Mesodermal cell (in vitro differentiated cells): ENCODE measurements around the gene LBX2.
A peak's percentile ranks its signal among the peaks of the same experiment; 100 is the strongest.
"Not testable (repeated sequence)": the region's sequence is repeated elsewhere in the genome, so short reads cannot be mapped to it uniquely, and the experiment has no call there.

Experiments used
- H3K27ac ChIP-seq: 2 replicates; pipeline ENCODE4 v1.7.0; 2013; ENCODE audit warnings: mild to moderate bottlenecking, low read depth, low read length, moderate library complexity; ENCODE audit not compliant: severe bottlenecking
- H3K36me3 ChIP-seq: 2 replicates; pipeline ENCODE4 v1.7.1; 2013; ENCODE audit warnings: mild to moderate bottlenecking, low read length, moderate library complexity; ENCODE audit not compliant: control insufficient read depth, insufficient read depth
- H3K4me1 ChIP-seq: one replicate; pipeline ENCODE4 v1.7.1; 2013; ENCODE audit warnings: mild to moderate bottlenecking, low read length; ENCODE audit not compliant: insufficient read depth, control insufficient read depth, poor library complexity, severe bottlenecking
- H3K4me3 ChIP-seq: 2 replicates; pipeline ENCODE4 v1.7.0; 2013; ENCODE audit warnings: low read length, control low read depth, mild to moderate bottlenecking; ENCODE audit not compliant: insufficient read depth, poor library complexity, severe bottlenecking; ENCODE audit errors: extremely low read depth
- H3K9me3 ChIP-seq: 2 replicates; pipeline ENCODE4 v1.7.1; 2013; ENCODE audit warnings: mild to moderate bottlenecking, low read length, moderate library complexity; ENCODE audit not compliant: control insufficient read depth
- WGBS, 2 experiments: methylation state at CpG; one replicate each; pipeline ENCODE4 v1.1.5; 2013; ENCODE audit warnings: missing lambda C conversion rate in 2 of 2; ENCODE audit not compliant: insufficient coverage in 2 of 2; 5-methylcytosine and 5-hydroxymethylcytosine counted together

The LBX2 gene

GRCh38 chr2:74474899-74475298, 24.5 kb downstream of the LBX2 start:
- peaks cover 50% of the 10 kb centered on the region for H3K36me3 ChIP-seq
- peaks cover 7% of the 10 kb centered on the region for H3K4me1 ChIP-seq
- no peak overlapping the region for H3K27ac ChIP-seq
- 97 to 98% methylated on average over 4 to 5 of the region's 5 CpGs for WGBS, 2 experiments
- H3K9me3 ChIP-seq = no peaks in the 10 kb centered on the region
- no peak overlapping the region for H3K4me3 ChIP-seq

- Histone ChIP-seq H3K9me3 (no peaks in the 10 kb centered on the region), H3K27ac (no peak overlapping the region), H3K4me3 (no peak overlapping the region), H3K36me3 (peaks cover 49% of the 10 kb centered on the region), H3K4me1 (peaks cover 7% of the 10 kb centered on the region)
- WGBS, 2 experiments = 94 to 100% methylated on average over 6 of the region's 6 CpGs
Observed at GRCh38 chr2:74474481-74474880, 24.9 kb downstream of the LBX2 start.

GRCh38 chr2:74472945-74473258, 26.5 kb downstream of the LBX2 start:
- H3K27ac ChIP-seq = peak overlapping the region; percentile 66
- peaks cover 37% of the 10 kb centered on the region for H3K36me3 ChIP-seq
- WGBS, 2 experiments = 40 to 41% methylated on average over 6 to 7 of the region's 7 CpGs

GRCh38 chr2:74472086-74472944, 27.1 kb downstream of the LBX2 start, which contains the start of gene MRPL53:
Gene MRPL53, minus strand, starts transcription at chr2:74472680. Its CDS starts 20 bp downstream, at chr2:74472660.
- Histone ChIP-seq H3K4me3 (peak within 1 kb of the TSS; percentile 79), H3K36me3 (peaks cover 31% of the 10 kb centered on the region), H3K27ac (peak within 1 kb of the TSS; percentile 66), H3K4me1 (peaks cover 7% of the 10 kb centered on the region), H3K9me3 (no peaks in the 10 kb centered on the region)
- 1 to 2% methylated on average over 36 to 64 of the region's 66 CpGs for WGBS, 2 experiments

More at GRCh38 chr2:74472945-74473258, 26.5 kb downstream of the LBX2 start:
- Histone ChIP-seq H3K9me3 (no peaks in the 10 kb centered on the region), H3K4me1 (peaks cover 7% of the 10 kb centered on the region), H3K4me3 (peak overlapping the region; percentile 79)

- Histone ChIP-seq H3K4me3 (peak overlapping the region; percentile 79), H3K9me3 (no peaks in the 10 kb centered on the region), H3K27ac (peak overlapping the region; percentile 66), H3K4me1 (peaks cover 7% of the 10 kb centered on the region), H3K36me3 (peaks cover 25% of the 10 kb centered on the region)
- WGBS, 2 experiments = 82 to 93% methylated on average over 8 to 9 of the region's 16 CpGs
Observed at GRCh38 chr2:74471332-74472065, 27.9 kb downstream of the LBX2 start.

DNA sequence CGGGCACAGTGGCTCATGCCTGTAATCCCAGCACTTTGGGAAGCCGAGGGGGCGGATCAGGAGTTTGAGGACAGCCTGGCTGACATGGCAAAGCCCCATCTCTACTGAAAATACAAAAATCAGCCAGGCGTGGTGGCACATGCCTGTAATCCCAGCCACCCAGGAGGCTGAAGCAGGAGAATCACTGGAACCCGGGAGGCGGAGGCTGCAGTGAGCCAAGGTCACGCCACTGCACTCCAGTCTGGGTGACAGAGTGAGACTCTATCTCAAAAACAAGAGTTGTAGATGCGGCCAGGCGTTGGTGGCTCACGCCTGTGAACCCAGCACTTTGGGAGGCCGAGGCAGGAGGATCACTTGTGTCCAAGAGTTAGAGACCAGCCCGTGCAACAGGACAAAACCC, 28.7 kb downstream of the LBX2 start:
- peaks cover 17% of the 10 kb centered on the region for H3K36me3 ChIP-seq
- WGBS, 2 experiments = 89 to 96% methylated on average over 8 to 11 of the region's 12 CpGs
- not testable (repeated sequence) for H3K4me1 ChIP-seq, H3K9me3 ChIP-seq, H3K4me3 ChIP-seq, H3K27ac ChIP-seq

DNA sequence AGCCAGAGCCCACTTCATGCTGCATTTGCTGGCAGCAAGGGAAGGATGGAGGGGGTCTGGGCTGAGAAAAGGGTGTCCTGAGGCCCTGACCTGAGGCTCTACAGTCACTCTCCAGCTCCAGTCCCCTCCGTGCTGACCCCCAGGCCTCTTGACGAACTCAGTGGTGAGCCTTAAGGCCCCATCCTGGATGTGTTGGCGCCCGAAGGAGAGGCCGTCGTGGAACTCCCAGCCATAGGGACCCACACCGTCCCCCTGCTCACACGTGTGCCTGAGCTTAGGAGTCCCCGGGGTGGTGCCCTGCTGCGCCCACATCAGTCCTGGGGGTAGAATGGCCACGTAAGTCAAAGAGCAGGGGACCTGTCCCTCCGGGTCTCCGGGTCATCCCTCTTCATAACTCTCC, 35.0 kb downstream of the LBX2 start:
- Histone ChIP-seq H3K4me1 (peaks cover 4% of the 10 kb centered on the region), H3K4me3 (peak overlapping the region; percentile 89), H3K36me3 (peaks cover 33% of the 10 kb centered on the region), H3K27ac (no peak overlapping the region), H3K9me3 (no peaks in the 10 kb centered on the region)
- 15 to 16% methylated on average over 7 to 13 of the region's 13 CpGs for WGBS, 2 experiments

DNA sequence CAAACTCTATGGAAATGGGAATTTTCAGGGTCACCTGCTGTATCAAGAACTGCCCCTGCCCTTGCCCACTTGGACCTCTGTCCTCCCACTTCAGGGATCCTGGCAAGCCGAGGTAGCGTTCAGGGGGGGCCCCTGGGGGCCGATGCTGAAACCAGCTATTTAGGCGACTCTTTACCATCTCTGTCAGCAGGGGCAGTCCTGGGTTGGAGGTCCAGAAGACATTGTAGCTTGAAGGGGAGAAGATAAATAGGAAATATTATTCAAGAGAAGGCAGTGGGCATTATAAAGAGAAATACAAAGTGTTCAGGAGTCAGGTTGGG, 36.7 kb downstream of the LBX2 start:
- Histone ChIP-seq H3K9me3 (no peaks in the 10 kb centered on the region), H3K27ac (no peak overlapping the region)
- 85 to 100% methylated on average over 4 of the region's 4 CpGs for WGBS, 2 experiments

DNA sequence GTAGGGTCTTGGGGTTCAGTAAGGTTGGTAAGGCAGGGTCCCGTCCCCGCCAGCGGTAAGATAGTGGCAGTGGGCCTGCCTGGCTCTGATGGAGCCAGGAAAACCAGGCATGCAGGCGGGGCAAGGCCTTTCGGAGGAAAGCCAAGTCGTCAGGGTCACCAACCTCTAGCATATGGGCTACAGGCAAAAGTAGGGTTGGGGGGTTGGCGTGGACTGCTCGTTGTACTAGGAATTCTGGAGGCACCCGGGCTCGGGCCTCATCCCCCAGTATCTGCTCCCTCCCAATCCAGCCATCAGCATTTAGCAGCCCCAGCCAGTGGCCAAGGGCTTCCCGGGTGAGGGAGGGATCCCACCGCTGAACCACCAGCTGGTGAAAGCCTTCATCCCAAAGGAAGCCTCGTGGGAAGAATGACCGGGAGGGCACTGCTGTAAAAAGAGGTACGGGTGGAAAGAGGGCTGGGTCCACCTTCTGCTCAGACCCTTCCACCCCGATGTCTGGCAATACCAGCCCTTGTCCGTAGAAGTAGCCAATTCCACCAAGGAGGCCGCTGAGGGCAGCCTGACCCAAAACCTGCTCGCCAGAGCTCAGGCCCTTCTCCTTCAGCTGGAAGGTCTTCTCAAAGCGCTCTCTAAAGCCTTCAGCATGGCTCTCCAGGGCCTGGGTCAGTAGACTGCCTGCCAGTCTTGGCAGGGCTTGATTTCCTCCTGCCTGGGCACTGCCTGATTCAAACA, 37.2 kb downstream of the LBX2 start:
- Histone ChIP-seq H3K9me3 (no peaks in the 10 kb centered on the region), H3K27ac (no peak overlapping the region), H3K4me1 (peaks cover 7% of the 10 kb centered on the region), H3K4me3 (no peak overlapping the region), H3K36me3 (peaks cover 33% of the 10 kb centered on the region)
- WGBS, 2 experiments = 92 to 97% methylated on average over 18 to 20 of the region's 20 CpGs

More for the DNA sequence above, 36.7 kb downstream of the LBX2 start:
- no peak overlapping the region for H3K4me3 ChIP-seq
- peaks cover 7% of the 10 kb centered on the region for H3K4me1 ChIP-seq
- peaks cover 33% of the 10 kb centered on the region for H3K36me3 ChIP-seq

DNA sequence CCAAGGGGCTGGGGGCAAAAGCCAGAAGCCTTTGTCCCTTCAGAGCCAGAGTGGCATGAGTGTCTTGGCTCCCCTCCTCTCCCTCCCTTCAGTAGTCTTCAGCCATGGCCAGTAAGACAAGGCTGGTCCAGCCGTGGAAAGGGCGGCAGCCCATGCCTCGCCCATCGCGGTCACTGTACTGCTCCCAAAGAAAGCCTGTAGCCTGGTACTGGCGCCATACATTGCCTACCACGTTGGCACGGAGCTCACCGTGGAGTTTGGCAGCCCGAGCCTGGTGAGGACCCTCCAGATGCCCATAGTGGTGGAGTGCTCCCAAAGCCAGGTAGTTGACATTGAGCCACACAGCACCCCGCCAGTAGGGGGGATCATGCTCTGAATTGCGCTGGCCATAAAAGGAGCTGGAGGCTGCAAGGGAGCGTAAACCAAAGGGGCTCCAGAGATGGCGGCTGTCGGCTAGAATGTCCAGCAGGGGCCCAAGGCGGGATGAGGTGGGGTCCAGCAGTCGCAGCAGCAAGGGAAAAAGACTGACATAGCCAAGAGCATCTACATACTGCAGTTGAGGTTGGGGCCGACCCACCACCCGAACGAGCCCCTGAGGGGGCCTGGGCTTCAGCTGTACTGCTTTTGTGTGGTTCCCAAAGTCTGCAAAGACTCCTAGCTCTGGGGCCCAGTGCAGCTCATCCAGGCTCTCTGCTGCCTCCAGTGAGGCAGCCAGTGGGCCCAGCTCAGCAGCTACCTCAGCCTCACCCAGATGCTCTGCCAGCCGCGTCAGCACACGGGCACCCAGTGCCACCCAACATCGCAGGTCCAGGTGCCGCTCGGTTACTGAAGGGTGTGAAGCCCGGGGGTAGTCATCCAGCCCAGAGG, 38.0 kb downstream of the LBX2 start:
- H3K4me1 ChIP-seq = peaks cover 15% of the 10 kb centered on the region
- WGBS, 2 experiments = 93 to 97% methylated on average over 24 of the region's 27 CpGs
- peaks cover 33% of the 10 kb centered on the region for H3K36me3 ChIP-seq
- H3K9me3 ChIP-seq = no peaks in the 10 kb centered on the region
- H3K27ac ChIP-seq = no peak overlapping the region
- no peak overlapping the region for H3K4me3 ChIP-seq
